Ovary (tissue), 9 donors: ENCODE results near the gene CCL22. TPM values are rescaled to one million over a fixed set of nuclear protein-coding genes. Genes with fewer than 3 reads are reported as not detected.

Experiments
- DNase-seq, 5 donors: peaks; one replicate each; pipeline ENCODE4 v3.0.0-alpha.2; 2019 to 2020
- H3K27ac ChIP-seq, 2 donors: fragments of 200-600 bp; one replicate each; pipeline versions ENCODE4 v1.5.1 to v1.8.0; 2019 to 2022
- H3K27me3 ChIP-seq: fragments of 200-600 bp; one replicate; pipeline ENCODE4 v1.8.0; 2022
- H3K36me3 ChIP-seq: fragments of 200-600 bp; sonication (generic); one replicate; pipeline ENCODE4 v1.5.1; 2019
- H3K4me1 ChIP-seq: one replicate; pipeline ENCODE4 v1.8.1; 2013; ENCODE audit warnings: mild to moderate bottlenecking, moderate library complexity; ENCODE audit not compliant: insufficient read depth
- H3K4me3 ChIP-seq: fragments of 200-600 bp; sonication (generic); one replicate; pipeline ENCODE4 v1.5.1; 2017
- H3K9me3 ChIP-seq, 2 donors: fragments of 200-600 bp in 1 of 2; sonication (generic) in 1 of 2; one replicate each; pipeline versions ENCODE4 v1.5.1 to v1.8.1; 2013 to 2019; ENCODE audit warnings: mild to moderate bottlenecking in 1 of 2, moderate library complexity in 1 of 2
- CTCF ChIP-seq, 3 donors: fragments of 450-650 bp in 2 of 3; fragments of 200-600 bp in 1 of 3; IDR thresholded peaks; one replicate each; pipeline versions ENCODE4 v1.5.1 to v1.8.0; 2016 to 2022; ENCODE audit warnings: antibody characterized with exemption in 3 of 3, mild to moderate bottlenecking in 1 of 3
- EP300 ChIP-seq: sonication (generic); formaldehyde crosslinking; IDR thresholded peaks from one replicate; pipeline ENCODE4 v1.6.1; 2017; ENCODE audit warnings: antibody characterized with exemption
- POLR2A ChIP-seq: fragments of 450-650 bp; IDR thresholded peaks from one replicate; pipeline ENCODE4 v1.6.1; 2017; ENCODE audit warnings: antibody characterized with exemption, mild to moderate bottlenecking, moderate library complexity
- WGBS, 3 donors: extraction: QIAGEN DNeasy Blood & Tissue Kit in 1 of 3; methylation state at CpG; one replicate each; pipeline versions ENCODE4 v1.1.5 to v1.1.7; 2013 to 2017; 5-methylcytosine and 5-hydroxymethylcytosine counted together
- intact Hi-C, 4 donors: fragments of 100-400 bp; cut with DNase I; formaldehyde crosslinking; loops; one replicate each; pipeline versions ENCODE4 v1.11.0 to v1.15.1; 2022 to 2023
- polyA plus RNA-seq, 2 donors: library from polyadenylated mRNA; stranded (reverse); fragments of 200-250 nt in 1 of 2; fragments of 350-450 nt in 1 of 2; fragmentation: Illumina TruSeq in 1 of 2; extraction: RNeasy Lipid Tissue Mini Kit (QIAGEN cat#74804) in 1 of 2; gene quantifications; one replicate each; pipeline ENCODE4 v1.2.3, GENCODE V29; 2013 to 2014
- total RNA-seq, 7 donors: library from RNA; depleted of rRNA in 2 of 7; stranded (reverse); fragments of >200 nt in 2 of 7; fragmentation: NEBNext Ultra II Directional in 3 of 7; extraction: Animal tissue kit (Norgen Biotek cat#: 25700) in 3 of 7; gene quantifications; one replicate each; pipeline versions ENCODE4 v1.1.0 to v1.2.4, GENCODE V29; 2016 to 2023
- donor health status: DM: no; HTN: no; CAD: no; lungs with moderate emphysema.
- donor health status: DM: no; HTN: no; CAD: no.
- donor health status: Bipolar disorder and iron deficiency.
- donor health status: DM: yes; HTN: yes; CAD: no.
- donor health status: DM: no; HTN: no; CAD: no.
- donor health status: DM: yes; HTN: yes; CAD: no.

CCL22 gene
- total and polyA plus RNA-seq, 9 donors = 0.40 to 0.74 TPM; not detected in 7

DNA sequence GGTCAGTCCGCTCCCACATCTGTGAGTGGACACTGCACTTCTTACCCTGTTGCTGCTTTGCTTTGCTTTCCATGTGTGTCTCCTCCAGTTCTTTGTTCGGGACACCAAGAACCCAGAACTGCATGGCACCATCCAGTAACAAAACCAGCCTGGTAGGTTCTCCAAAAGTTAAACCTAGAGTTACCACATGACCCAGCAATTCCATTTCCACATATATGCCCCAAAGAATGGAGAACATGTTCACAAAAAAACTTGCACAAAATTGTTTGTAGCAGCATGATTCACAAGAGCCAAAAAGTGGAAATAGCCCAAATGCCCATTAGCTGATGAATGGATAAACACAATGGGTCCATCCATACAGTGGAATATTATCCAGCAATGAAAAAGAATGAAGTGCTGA, 10.3 kb upstream of the CCL22 start:
- Histone ChIP-seq H3K4me3 (no peak overlapping the region), H3K27me3 (no peaks in the 10 kb centered on the region), H3K4me1 (no peaks in the 10 kb centered on the region), H3K9me3 (no peaks in the 10 kb centered on the region), H3K27ac (no peak overlapping the region), H3K36me3 (no peaks in the 10 kb centered on the region)
- TF ChIP-seq CTCF (IDR thresholded peaks at IDR 0.05) (no peak), EP300 (no peak), POLR2A (no peak)
- no peak for DNase-seq
- WGBS, 3 donors = 72 to 88% (median 85%) methylated on average over 2 of the region's 2 CpGs
- intact Hi-C loops = no loop called here

- Histone ChIP-seq H3K4me1 (no peaks in the 10 kb centered on the region), H3K9me3 (no peaks in the 10 kb centered on the region), H3K4me3 (no peak overlapping the region), H3K27me3 (no peaks in the 10 kb centered on the region), H3K27ac (no peak overlapping the region), H3K36me3 (no peaks in the 10 kb centered on the region)
- no peak for TF ChIP-seq EP300
- no peak for TF ChIP-seq POLR2A
- TF ChIP-seq CTCF (IDR thresholded peaks at IDR 0.05) = no peak
- no peak for DNase-seq
- WGBS, 3 donors = 51 to 59% (median 54%) methylated on average over 14 of the region's 14 CpGs
- intact Hi-C loops = no loop called here
Observed at GRCh38 chr16:57349212-57350031, 9.2 kb upstream of the CCL22 start.

GRCh38 chr16:57352636-57353047, 5.9 kb upstream of the CCL22 start:
- Histone ChIP-seq H3K36me3 (no peaks in the 10 kb centered on the region), H3K9me3 (no peaks in the 10 kb centered on the region), H3K4me1 (no peaks in the 10 kb centered on the region), H3K27me3 (no peaks in the 10 kb centered on the region), H3K4me3 (no peak overlapping the region), H3K27ac (no peak overlapping the region)
- DNase-seq = no peak
- TF ChIP-seq EP300 (no peak), CTCF (IDR thresholded peaks at IDR 0.05) (no peak), POLR2A (no peak)
- intact Hi-C loops = no loop called here
- WGBS, 3 donors = 69 to 74% (median 71%) methylated on average over 5 to 6 of the region's 6 CpGs

DNA sequence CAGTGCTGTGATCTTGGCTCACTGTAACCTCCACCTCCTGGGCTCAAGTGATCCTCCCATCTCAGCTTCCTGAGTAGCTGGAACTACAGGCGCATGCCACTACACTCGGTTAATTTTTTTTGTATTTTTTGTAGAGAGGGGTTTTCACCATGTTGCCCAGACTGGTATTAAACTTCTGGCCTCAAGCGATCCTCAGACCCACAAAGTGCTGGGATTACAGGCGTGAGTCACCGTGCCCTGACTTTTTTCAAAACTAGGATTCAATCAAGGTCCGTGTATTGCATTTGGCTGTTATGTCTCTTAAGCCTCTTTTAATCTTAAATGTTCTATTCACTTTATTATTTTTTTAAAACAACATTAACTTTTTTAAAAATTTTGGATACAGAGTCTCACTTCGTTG, 4.3 kb upstream of the CCL22 start:
- H3K9me3 ChIP-seq = no peaks in the 10 kb centered on the region
- no peaks in the 10 kb centered on the region for H3K36me3 ChIP-seq
- 79 to 89% (median 79%) methylated on average over 7 of the region's 7 CpGs for WGBS, 3 donors
- no peaks in the 10 kb centered on the region for H3K27me3 ChIP-seq
- TF ChIP-seq EP300 (no peak), POLR2A (no peak), CTCF (IDR thresholded peaks at IDR 0.05) (no peak)
- H3K27ac ChIP-seq = no peak overlapping the region
- DNase-seq = no peak
- H3K4me1 ChIP-seq = no peaks in the 10 kb centered on the region
- intact Hi-C loops = no loop called here
- H3K4me3 ChIP-seq = no peak overlapping the region
